ENCODE data around the gene TELO2.

DNA sequence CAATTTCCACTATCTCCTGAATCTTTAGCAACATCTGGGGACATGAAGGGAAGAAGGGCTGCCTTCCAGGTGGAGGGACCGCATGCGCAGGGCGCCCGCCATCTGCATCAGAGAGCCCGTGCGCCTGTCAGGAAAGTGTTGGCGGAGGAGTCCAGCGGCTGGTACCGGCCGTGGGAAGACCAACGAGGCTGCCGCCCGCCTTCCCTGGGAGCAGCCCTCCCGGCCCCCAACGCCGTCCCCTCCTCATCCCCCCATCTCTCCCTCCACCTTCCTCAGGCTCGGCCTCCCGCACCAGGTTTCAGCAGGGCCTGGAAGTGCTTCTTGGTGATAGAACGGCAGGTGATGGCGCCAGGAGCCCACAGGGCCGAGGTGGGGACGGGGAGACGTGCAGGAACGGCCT is 27.1 kb upstream of the TELO2 start:
- TF ChIP-seq POLR2A (IDR thresholded peaks at IDR 0.05; ENCODE audit: low read depth, low read length) (no peak), TAF1 (IDR thresholded peaks at IDR 0.05; ENCODE audit: borderline replicate concordance, low read depth, low read length) (no peak), POLR2AphosphoS5 (IDR thresholded peaks at IDR 0.05; ENCODE audit: low read depth, low read length) (no peak)

Data from GM12892 (cell line).